GM19328 (cell line): ENCODE results near the gene ARV1.
A peak's percentile ranks its signal among the peaks of the same experiment; 100 is the strongest.

Source experiments
- ATAC-seq: cut with Tn5 transposase; IDR thresholded peaks from one replicate; pipeline ENCODE4 v1.9.1; 2021; ENCODE audit warnings: mild to moderate bottlenecking, moderate library complexity; ENCODE audit not compliant: unreplicated experiment

The ARV1 gene

DNA sequence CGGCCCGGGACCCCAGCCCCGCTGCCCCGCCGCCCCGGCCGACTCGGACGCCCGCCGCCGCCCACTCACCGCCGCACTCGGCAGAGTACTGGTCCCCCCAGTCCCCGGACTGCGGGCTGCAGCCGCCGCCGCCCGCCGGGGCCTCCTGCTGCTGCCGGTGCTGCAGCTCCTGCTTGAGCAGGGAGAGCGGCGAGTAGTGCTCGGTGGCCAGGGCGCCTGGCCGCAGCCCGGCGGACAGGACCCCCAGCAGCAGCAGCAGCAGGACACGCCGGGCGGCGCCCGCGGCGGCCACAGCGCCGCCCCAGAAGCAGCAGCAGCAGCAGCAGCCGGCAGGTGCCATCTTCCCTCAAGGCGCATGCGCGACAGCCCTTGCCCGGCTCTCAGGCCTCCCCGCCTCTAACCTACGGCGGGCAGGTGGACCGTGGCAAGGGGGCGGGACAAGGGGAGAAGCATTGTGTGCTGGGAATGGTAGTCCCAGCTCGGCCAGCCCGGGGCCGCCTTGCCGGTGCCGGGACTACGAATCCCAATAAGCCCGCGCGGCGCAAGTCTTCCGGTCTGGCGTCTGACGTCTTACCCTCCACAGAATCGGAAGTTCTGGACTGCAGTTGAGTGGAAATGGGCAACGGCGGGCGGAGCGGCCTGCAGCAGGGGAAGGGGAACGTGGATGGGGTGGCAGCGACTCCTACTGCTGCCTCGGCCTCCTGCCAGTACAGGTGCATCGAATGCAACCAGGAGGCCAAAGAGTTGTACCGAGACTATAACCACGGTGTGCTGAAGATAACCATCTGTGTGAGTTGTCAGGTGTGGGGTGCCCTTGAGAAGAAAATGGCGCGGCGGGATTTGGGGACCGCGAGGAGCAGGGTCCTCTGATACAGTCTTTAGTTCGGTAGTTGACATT, at the start of gene ARV1, which contains the start of gene TTC13:
Gene ARV1, plus strand, starts transcription at position 604 of the 898 bp plus-strand sequence. Its CDS starts 12 bp downstream, at position 616.
Gene TTC13, minus strand, starts transcription at position 371 of the 898 bp plus-strand sequence. Its CDS starts 31 bp downstream, at position 340.
- ATAC-seq = peak; percentile 93

DNA sequence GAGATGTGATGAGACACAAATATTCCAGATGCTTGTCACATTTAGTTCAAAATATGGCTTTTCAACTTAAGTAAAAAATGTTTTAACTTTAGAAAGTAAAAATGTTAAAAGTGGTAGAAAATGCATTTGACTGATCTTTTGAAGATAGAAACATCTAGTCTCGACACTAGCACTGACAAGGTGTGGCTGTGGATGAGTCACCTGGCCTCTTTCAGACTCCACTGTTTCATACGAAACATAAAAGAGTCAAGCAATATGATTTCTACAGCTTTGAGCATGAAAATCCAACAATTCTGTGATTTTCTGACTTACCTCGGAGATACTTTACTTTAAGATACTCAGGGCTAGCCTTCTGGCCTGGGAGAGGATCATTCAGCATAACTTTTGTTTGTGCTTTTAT, 47.9 kb upstream of the ARV1 start:
- no peak for ATAC-seq

DNA sequence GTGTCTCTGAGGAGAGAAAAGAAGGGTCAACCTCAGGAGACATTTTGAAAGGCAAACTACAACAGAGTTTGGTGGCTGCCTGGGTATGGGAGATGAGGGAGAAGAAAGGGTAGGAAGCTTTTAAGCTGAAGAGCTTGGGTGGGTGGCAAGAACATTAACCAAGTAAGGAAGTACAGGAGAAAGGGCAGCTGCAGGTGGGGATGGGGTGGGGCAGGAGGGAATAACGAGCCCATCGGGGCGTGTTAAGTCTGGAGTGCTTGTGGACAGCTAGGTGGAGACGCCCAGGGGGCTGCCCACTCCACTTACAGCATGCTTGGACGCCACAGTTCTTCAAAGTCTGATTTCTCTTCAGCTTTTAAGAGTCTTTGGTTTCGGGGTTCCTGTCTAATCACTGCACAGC, 43.0 kb upstream of the ARV1 start:
- ATAC-seq = no peak

DNA sequence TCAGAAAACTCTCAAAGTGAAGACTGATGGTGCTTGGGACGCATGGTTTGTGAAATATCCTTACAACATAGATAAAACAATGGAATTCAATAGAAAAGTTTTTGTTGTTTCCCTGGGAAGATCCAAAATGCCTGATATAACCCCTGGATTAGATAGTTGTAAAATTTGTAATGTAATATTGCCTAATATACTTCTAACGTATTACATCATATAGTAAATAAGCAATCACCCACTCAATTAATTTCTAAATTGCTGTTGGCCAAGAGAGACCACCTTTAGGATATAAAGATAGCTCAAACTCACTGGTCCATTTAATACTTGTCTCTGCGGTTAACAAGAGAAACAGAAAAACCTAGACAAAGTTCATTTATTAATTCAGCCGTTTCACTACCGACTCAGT, 42.4 kb upstream of the ARV1 start:
- no peak for ATAC-seq

DNA sequence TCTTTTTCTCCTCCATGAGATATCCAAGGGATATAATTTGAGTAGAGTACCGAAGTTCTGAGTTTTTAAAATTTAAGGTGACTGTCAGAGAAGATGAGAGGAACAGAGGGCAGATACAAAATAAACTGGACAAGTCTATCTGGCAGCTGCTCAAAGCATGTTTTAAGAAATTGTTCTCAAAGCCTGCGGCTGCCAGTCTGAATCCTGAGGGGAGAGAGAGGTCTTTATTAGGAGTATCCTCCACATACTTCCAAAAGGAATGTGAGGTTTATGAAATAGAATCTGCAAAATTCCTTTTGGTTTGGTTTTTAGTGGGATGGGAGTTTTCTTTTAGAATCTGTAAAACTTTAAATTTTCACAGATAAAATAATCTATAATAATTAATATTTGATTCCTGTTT, 41.5 kb upstream of the ARV1 start:
- no peak for ATAC-seq

DNA sequence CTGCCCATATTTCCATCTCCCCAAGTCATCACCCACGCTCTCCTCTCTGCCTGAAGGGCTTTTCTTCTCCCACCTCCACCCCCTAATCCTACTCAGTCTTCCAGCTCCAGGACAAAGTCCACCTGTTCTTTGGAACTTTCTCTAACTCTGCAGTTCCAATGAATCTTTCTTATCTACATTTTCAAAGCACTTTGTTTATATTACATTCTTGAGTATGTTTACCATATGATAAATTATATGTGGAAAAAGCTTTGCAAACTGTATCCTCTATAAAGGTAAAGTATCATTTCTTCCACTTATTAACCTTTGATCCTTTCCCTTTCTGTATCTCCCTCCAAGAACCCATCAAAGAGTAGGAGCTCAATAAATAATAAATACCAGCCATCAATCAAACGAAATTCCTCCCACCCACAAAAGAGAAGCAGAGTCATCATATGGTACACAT, 39.9 kb upstream of the ARV1 start:
- ATAC-seq = no peak

DNA sequence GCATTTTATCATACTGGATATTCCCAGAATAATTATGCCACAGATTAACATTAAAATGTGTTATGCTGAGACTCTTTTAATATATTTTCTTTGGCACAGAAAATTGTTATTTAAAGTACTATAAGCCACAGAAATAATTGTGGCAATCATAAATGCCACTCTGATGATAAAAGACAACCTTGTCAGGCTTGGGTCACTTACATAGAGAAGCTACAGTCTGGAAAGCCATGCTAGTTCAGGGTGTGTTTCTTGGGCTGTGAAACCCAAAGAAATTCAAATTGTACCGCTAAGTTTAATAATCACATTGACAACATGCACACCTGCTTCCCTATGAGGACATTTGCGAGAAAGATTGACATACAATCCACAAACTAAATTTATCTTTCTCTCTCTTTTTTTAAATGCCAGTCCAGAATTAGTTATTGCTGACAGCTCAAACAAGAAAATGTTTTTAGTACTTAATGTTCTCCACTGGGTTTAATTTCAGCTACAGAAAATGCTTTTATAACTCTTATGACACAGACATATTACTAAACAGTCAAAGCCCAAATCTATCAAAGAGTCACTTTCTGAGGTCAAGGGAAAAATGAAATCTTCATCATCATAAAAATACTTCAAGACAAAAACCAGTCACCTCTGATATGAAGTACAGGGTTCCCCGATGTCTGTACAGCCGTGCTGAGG, 38.9 kb upstream of the ARV1 start:
- ATAC-seq = no peak

DNA sequence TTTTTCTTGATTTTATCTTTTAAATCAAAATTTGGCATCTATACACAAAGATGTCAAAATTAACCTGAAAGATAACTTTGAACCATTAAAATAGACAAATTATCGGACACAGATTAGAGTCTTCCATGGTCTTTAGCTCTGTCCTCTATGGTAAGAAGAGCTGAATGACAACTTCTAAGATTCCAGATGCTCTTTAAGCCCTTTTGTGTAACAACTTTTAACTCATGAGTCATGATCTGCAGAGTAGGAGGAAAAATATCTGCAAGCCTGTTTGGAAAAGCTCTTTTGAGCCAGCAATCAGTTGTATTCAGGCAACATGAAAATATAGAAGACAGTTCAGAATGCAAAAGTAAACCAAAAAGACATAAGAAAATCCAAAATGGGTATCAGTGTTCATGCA, 38.0 kb upstream of the ARV1 start:
- no peak for ATAC-seq

DNA sequence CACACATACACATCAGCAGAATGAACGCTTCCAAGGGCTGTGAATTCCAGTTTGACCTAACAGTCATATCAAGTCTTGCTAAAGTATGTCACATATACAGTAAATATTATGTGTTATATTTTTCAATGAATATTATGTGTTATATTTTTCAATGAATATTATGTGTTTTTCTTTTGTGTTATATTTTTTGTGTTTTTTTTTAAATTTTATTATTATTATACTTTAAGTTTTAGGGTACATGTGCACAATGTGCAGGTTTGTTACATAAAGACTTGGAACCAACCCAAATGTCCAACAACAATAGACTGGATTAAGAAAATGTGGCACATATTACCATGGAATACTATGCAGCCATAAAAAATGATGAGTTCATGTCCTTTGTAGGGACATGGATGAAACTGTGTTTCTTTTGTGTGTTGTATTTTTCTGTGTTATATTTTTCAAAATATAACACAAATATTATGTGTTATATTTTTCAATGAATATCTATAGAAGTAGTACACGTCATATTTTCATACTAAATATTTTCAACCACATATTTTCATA, 35.8 kb upstream of the ARV1 start:
- ATAC-seq = no peak

DNA sequence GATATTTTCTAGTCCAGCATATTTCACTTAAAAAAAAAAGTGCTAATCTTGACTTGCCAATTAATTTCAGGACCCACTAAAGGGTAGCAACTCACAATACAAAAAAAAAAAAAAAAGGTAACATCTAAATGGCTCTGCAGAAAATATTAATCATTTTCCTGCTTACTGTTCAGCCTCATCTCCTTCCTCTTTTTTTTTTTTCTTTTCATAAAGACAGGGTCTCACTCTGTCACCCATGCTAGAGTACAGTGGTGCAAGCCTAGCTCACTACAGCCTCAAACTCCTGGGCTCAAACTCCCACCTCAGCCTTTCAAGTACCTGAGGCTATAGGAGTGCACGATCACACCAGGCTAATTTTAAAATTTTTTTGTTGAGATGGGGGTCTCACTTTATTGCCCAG, 30.6 kb upstream of the ARV1 start:
- no peak for ATAC-seq

DNA sequence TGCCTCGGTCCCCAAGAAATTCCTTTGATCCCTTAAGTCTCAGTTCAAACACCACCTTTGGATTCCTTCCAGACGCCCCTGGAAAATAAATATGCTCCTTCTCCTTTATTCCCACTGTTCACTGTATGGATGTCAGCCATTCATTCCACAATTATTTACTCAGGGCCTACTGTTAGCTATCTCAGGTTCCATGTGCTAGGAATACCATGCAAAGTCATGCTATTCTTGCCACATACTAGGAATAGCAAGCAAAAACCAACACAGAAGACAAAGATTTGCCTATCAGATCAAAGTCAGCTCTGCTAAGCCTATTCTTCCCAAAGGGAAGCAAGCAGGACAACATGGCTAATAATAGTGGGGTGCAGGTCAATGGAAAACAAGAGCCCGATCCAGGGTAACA, 30.0 kb upstream of the ARV1 start:
- no peak for ATAC-seq

DNA sequence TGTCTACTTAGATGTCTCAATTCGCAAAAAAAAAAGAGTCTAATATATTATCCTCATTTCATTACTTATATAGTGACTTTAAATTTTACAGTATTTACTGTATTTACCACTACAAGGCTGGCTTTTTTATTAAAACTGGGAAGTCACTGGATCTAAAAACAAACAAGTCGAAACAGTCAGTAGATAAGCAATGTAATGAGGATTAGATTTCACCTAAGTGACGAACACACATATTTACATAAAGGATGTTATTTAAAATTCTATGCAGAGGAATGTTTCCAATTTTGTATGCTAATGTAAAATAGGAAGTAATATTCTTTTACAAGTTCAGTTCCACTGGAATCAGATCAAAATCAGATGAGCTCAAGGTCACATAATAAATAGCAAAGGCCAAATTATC, 28.5 kb upstream of the ARV1 start:
- ATAC-seq = no peak

DNA sequence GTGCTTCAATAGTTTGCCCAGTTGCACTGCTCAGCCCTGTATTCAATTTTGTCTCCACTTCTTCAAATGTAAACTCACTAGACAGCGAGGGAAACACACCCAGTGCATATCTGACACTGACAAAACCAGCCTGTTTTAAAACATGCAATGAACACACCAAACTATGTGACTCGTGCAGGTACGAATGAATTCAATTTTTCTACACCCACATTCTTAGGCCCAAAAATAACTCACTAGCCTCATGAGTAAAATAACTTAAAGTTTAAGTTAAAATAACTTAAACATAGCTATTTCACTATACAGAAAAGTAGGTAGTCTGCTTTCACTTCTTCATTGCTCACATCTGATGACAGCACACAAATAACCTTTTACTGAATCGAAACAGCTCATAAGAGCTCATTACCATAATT, 21.3 kb upstream of the ARV1 start:
- peak; percentile 92 for ATAC-seq

DNA sequence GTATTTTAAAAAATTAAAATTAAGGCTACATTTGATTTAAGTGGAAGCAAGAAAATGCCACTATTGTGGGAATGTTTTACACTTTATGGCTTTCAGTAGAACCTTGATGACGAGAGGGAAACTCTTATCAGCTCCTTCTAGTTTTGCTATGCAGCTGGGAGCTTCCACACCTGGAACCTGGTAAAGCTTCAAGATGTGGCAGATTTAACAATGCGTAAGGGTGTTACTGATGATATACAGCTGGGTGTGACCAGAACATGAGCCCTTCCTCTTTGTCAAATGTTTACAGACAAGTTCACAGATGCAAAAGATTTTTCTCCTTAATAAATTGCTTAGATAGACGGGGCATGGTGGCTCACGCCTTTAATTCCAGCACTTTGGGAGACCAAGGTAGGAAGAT, 20.5 kb upstream of the ARV1 start:
- no peak for ATAC-seq

DNA sequence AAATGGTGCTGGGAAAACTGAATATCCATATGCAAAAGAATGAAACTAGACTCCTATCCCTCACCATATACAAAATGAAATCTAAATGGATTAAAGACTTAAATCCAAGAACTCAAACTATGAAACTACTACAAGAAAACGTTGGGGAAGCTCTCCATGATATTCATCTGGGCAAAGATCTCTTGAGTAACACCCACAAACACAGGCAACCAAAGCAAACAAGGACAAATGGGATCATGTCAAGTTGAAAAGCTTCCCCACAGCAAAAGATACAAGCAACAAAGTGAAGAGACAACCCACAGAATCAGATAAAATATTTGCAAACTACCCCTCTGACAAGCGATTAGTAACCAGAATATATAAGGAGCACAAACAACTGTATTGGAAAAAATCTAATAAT, 14.0 kb upstream of the ARV1 start:
- no peak for ATAC-seq

DNA sequence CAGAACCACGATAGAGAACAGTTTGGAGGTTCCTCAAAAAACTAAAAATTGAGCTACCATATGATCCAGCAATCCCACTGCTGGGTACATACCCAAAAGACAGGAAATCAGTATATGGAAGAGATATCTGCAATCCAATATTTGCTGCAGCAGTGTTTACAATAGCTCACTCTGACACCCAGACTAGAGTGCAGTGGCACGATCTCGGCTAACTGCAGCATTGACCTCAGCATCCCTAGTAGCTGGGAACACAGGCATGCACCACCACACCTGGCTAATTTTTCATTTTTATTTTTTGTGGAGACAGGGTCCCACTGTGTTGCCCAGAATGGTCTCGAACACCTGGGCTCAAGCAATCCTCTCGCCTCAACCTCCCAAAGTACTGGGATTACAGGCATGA, 13.4 kb upstream of the ARV1 start:
- ATAC-seq = no peak

DNA sequence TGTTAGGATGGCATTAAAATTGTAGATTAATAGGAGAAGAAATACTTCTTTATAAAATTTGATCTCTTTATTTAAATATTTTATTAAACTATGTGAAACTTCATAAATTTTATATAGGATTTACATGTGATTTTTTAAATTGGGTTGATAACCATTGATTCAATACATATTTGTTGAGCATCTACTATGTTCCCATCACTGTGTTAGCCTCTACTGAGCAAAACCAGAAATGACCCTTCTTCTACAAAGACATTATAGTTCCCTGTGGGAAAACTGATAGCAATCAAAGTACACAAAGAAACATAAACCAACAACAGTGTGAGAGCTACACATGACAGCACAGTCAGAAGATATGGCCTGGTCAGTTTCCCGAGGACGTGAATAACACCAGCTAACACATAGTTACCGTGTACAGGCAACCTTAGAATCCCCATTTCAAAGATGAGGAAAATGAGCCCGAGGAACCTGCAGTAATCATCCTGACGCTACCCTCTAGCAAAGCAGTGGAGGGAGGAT, 12.5 kb upstream of the ARV1 start:
- ATAC-seq = no peak

DNA sequence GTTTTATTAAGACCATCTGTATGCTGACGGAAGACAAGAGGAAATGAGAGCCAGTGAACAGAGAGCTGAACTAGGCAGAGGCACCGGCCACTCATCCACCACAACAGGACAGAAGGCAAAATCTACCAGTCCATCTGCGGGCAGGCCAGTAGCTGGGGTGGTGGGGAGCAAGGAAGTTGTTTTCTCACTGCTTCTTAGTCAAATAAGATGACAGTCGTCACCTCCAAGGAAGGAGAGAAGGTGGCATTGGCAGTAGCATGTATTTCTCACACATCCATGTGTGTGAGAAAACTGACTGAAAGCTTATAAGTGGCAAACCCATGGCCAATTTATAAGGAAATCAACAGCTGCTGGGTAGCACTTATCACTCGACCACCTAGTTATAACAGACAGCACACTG, 8.5 kb upstream of the ARV1 start:
- no peak for ATAC-seq

DNA sequence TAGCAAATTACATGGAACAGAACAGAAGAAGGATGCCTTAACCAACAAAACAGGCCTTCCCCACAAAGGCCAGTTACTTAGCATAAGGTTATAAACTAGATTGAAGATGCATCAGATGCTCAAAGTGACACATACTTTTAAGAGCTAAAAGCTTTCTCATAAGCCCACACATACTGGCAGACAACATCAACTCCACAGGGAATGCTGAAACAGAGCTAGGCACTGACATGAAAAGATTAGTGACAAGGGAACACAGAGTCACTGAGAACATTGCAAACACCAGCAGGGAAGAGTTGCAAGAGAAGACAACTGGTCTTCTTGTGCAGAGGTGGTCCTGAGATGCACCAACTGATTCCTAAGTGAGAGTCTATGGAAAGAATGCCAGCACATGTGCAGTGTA, 7.1 kb upstream of the ARV1 start:
- no peak for ATAC-seq

DNA sequence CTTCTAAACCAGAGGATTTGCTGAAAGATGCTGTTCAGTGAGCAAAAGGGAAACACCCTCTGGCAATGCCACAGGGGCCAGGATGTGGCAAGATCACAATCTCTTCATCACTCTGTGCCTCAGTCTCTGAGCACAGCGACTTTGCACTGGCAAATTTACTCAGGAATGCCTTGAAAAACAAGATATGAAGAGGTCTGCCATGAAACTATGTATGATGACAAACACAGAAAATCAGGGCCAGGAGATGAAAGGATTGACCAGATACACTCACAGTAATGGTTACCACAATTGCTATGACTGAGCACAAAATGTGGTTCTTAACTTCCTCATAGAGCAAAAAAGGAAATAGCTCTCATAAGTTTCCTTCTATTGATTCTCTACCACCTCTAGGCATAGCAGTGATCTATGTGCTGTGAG, 6.0 kb upstream of the ARV1 start:
- peak; percentile 75 for ATAC-seq

DNA sequence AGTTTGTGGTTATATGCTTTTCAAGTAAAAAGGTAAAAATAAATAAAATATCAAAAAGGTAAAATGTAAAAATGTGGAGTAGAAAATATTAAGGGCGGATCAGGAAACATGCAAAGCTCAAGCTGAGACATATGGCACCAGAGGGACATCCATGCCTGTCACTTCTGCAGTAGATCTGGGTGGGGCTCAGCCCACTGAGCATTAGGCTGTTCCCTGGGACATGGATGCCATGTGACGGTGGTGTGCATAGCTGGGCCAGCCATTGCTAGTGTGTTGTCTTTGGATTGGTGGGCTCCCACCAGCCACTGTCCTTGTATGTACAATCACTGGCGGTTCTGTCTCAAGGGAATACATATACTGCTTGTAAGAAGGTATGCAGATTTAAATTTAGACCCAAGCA, 3.3 kb upstream of the ARV1 start:
- no peak for ATAC-seq

DNA sequence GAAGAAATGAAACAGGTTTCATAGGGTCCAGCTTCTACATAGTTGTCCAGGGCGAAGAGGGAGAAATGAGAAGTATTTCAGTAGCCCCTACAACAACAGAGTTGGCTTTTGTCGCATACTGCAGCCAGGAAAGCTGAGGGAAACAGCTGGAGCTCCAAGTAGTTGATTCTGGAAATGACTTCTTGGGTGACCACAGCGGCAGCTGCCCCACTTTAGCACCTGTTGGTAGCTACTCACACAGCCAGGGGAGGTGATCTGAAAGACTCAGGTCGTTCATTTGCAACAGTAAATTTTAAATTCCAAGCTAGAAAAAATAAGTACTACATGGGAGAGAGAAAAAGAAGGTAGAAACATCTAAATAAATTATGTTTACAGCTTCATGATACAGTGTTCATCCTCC, 2.5 kb upstream of the ARV1 start:
- ATAC-seq = no peak
